Natural killer cell (primary cell): ENCODE data around the gene ASB6. TPM values are rescaled to one million over a fixed set of nuclear protein-coding genes. Genes with fewer than 3 reads are reported as not detected.

ENCODE experiments used
- ATAC-seq, 3 donors: fragments of 150-1000 bp in 2 of 3; fragments of 200-7000 bp in 1 of 3; cut with Tn5 transposase; 1 replicate in 1 of 3; 2 replicates in 2 of 3; pipeline ENCODE4 v1.10.0; 2021; ENCODE audit warnings: mild to moderate bottlenecking in 2 of 3, moderate library complexity in 2 of 3
- DNase-seq, 2 donors: peaks; one replicate each; pipeline versions ENCODE4 v3.0.0 to v3.0.0-alpha.2; 2013 to 2021; ENCODE audit warnings: mixed read lengths in 1 of 2
- H3K27ac ChIP-seq: one replicate; pipeline ENCODE4 v1.5.1; 2013; ENCODE audit warnings: mild to moderate bottlenecking, low read length
- H3K27me3 ChIP-seq: one replicate; pipeline ENCODE4 v1.6.1; 2013; ENCODE audit warnings: low read length; ENCODE audit not compliant: control insufficient read depth, insufficient read depth
- H3K36me3 ChIP-seq: one replicate; pipeline ENCODE4 v1.6.1; 2013; ENCODE audit warnings: low read length; ENCODE audit not compliant: control insufficient read depth, insufficient read depth
- H3K4me1 ChIP-seq: one replicate; pipeline ENCODE4 v1.6.1; 2013; ENCODE audit warnings: low read length; ENCODE audit not compliant: control insufficient read depth, insufficient read depth
- H3K4me3 ChIP-seq: one replicate; pipeline ENCODE4 v1.5.1; 2013; ENCODE audit warnings: low read length
- H3K9me3 ChIP-seq: one replicate; pipeline ENCODE4 v1.6.1; 2013; ENCODE audit warnings: low read length; ENCODE audit not compliant: control insufficient read depth, insufficient read depth
- H3K27ac Mint-ChIP-seq, 2 donors: one replicate each; pipeline ENCODE4 v1.8.0; 2022; ENCODE audit warnings: mild to moderate bottlenecking in 2 of 2, mixed read lengths in 2 of 2, moderate library complexity in 1 of 2
- H3K27me3 Mint-ChIP-seq, 2 donors: one replicate each; pipeline ENCODE4 v1.8.0; 2022; ENCODE audit warnings: low read depth in 2 of 2, mixed read lengths in 2 of 2
- H3K36me3 Mint-ChIP-seq: one replicate; pipeline ENCODE4 v1.8.0; 2022; ENCODE audit warnings: mixed read lengths
- H3K4me1 Mint-ChIP-seq, 2 donors: one replicate each; pipeline ENCODE4 v1.8.0; 2022; ENCODE audit warnings: mixed read lengths in 2 of 2
- H3K4me3 Mint-ChIP-seq: one replicate; pipeline ENCODE4 v1.8.0; 2022; ENCODE audit warnings: mild to moderate bottlenecking, moderate library complexity, mixed read lengths
- H3K9me3 Mint-ChIP-seq, 2 donors: one replicate each; pipeline ENCODE4 v1.8.0; 2022; ENCODE audit warnings: mixed read lengths in 2 of 2
- WGBS: methylation state at CpG from one replicate; pipeline ENCODE4 v1.1.7; 2013; ENCODE audit warnings: missing lambda C conversion rate; ENCODE audit not compliant: insufficient coverage; 5-methylcytosine and 5-hydroxymethylcytosine counted together
- intact Hi-C: fragments of 100-400 bp; cut with micrococcal nuclease; formaldehyde crosslinking; loops from one replicate; pipeline ENCODE4 v1.14.2; 2022
- total RNA-seq, 4 donors: library from RNA; stranded (reverse); fragments of 120-200 nt in 1 of 4; gene quantifications; one replicate each; pipeline versions ENCODE4 v1.2.3 to v1.2.4, GENCODE V29; 2013 to 2022
- TF ChIP-seq, protein P1 (sequence below): fragments of 200-600 bp; IDR thresholded peaks from one replicate; pipeline ENCODE4 v1.8.0; 2022; ENCODE audit warnings: antibody characterized with exemption

Gene ASB6
- total RNA-seq, 3 donors from 2014 or later (not counting 1 experiment from before 2014, with no cell fraction given): 21.9 to 35.4 (median 32.4) TPM

DNA sequence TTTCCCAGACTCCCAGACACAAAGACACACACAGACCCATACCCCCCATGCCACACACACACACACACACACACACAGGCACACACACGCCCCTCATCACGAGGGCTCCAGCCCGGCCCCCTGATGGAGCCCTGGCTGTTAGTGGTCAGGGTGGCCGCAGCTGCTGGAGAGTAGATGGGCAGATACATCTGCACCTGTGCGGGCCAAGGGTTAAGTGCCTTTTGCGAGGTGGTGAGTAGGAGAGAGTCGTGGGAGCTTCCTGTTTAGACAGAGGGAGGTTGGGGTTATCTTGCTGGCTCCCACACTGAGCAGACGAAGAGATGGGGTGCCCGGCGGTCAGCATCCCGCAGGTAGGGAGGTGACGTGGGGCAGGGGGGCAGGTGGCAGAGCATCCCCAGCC, 31.7 kb upstream of the ASB6 start:
- TF ChIP-seq, protein P1, sequence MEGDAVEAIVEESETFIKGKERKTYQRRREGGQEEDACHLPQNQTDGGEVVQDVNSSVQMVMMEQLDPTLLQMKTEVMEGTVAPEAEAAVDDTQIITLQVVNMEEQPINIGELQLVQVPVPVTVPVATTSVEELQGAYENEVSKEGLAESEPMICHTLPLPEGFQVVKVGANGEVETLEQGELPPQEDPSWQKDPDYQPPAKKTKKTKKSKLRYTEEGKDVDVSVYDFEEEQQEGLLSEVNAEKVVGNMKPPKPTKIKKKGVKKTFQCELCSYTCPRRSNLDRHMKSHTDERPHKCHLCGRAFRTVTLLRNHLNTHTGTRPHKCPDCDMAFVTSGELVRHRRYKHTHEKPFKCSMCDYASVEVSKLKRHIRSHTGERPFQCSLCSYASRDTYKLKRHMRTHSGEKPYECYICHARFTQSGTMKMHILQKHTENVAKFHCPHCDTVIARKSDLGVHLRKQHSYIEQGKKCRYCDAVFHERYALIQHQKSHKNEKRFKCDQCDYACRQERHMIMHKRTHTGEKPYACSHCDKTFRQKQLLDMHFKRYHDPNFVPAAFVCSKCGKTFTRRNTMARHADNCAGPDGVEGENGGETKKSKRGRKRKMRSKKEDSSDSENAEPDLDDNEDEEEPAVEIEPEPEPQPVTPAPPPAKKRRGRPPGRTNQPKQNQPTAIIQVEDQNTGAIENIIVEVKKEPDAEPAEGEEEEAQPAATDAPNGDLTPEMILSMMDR: no peak
- Mint-ChIP-seq H3K4me3 (no peak overlapping the region), H3K9me3 (no peaks in the 10 kb centered on the region), H3K27me3 (peaks cover 0 to 13% of the 10 kb centered on the region in 2 donors), H3K4me1 (no peaks in the 10 kb centered on the region), H3K27ac (no peak overlapping the region), H3K36me3 (no peaks in the 10 kb centered on the region)
- 66% methylated on average over 12 of the region's 12 CpGs for WGBS
- no peak overlapping the region for H3K27ac ChIP-seq
- H3K36me3 ChIP-seq: no peaks in the 10 kb centered on the region
- H3K4me1 ChIP-seq: no peaks in the 10 kb centered on the region
- no peaks in the 10 kb centered on the region for H3K9me3 ChIP-seq
- no peak for DNase-seq
- intact Hi-C loops: no loop called here
- no peak overlapping the region for H3K4me3 ChIP-seq
- no peaks in the 10 kb centered on the region for H3K27me3 ChIP-seq
- no peak for ATAC-seq

DNA sequence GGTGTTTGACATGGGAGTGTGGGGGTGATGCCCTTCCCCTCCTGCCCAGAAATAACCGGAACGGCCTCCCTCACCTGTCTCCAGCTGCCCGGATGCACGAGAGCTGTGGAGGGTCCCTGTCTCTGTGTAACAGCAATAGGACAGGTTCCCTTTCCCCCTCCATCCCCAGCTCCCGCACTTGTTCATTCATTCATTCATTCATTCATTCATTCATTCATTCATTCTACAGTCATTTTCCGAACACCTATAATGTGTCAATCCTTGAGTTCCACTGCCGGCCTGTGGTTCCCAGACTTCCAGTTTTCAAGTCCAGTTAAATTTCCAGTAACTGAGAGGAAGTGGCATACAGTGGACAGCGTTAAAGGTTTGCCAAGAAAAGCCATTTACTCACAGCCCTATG, 30.8 kb upstream of the ASB6 start:
- H3K27me3 ChIP-seq: no peaks in the 10 kb centered on the region
- H3K27ac ChIP-seq: no peak overlapping the region
- no peak overlapping the region for H3K4me3 Mint-ChIP-seq
- ATAC-seq (no peak), DNase-seq (no peak)
- H3K36me3 Mint-ChIP-seq: no peaks in the 10 kb centered on the region
- H3K27ac Mint-ChIP-seq: no peak overlapping the region
- H3K4me1 Mint-ChIP-seq: no peaks in the 10 kb centered on the region
- H3K4me1 ChIP-seq: no peaks in the 10 kb centered on the region
- TF ChIP-seq, protein P1: no peak
- intact Hi-C loops: no loop called here
- H3K9me3 Mint-ChIP-seq: no peaks in the 10 kb centered on the region
- WGBS: 86% methylated on average over 8 of the region's 8 CpGs
- H3K36me3 ChIP-seq: no peaks in the 10 kb centered on the region
- H3K9me3 ChIP-seq: no peaks in the 10 kb centered on the region
- H3K4me3 ChIP-seq: no peak overlapping the region
- peaks cover 0 to 8% of the 10 kb centered on the region in 2 donors for H3K27me3 Mint-ChIP-seq

- Mint-ChIP-seq H3K36me3 (no peaks in the 10 kb centered on the region), H3K9me3 (no peaks in the 10 kb centered on the region), H3K4me1 (no peaks in the 10 kb centered on the region), H3K27me3 (peaks cover 7 to 11% of the 10 kb centered on the region in 2 donors), H3K4me3 (no peak overlapping the region), H3K27ac (no peak overlapping the region)
- H3K36me3 ChIP-seq: no peaks in the 10 kb centered on the region
- TF ChIP-seq, protein P1: no peak
- H3K4me1 ChIP-seq: peaks cover 1% of the 10 kb centered on the region
- no peak overlapping the region for H3K4me3 ChIP-seq
- peaks cover 2% of the 10 kb centered on the region for H3K27me3 ChIP-seq
- DNase-seq (no peak), ATAC-seq (no peak)
- intact Hi-C loops: no loop called here
- WGBS: 66% methylated on average over 7 of the region's 7 CpGs
- no peak overlapping the region for H3K27ac ChIP-seq
- H3K9me3 ChIP-seq: no peaks in the 10 kb centered on the region
Observed at GRCh38 chr9:129671519-129671918, 29.6 kb upstream of the ASB6 start.

- Mint-ChIP-seq H3K4me1 (no peaks in the 10 kb centered on the region), H3K4me3 (no peak overlapping the region), H3K36me3 (no peaks in the 10 kb centered on the region), H3K27me3 (peaks cover 7 to 11% of the 10 kb centered on the region in 2 donors), H3K9me3 (no peaks in the 10 kb centered on the region), H3K27ac (no peak overlapping the region)
- Histone ChIP-seq H3K36me3 (no peaks in the 10 kb centered on the region), H3K27me3 (peaks cover 2% of the 10 kb centered on the region), H3K9me3 (no peaks in the 10 kb centered on the region), H3K4me1 (peaks cover 6% of the 10 kb centered on the region), H3K4me3 (no peak overlapping the region), H3K27ac (no peak overlapping the region)
- DNase-seq (no peak), ATAC-seq (no peak)
- 90% methylated on average over 9 of the region's 9 CpGs for WGBS
- TF ChIP-seq, protein P1: no peak
- intact Hi-C loops: no loop called here
Observed at GRCh38 chr9:129671065-129671464, 29.1 kb upstream of the ASB6 start.
